ENCODE data around the gene REG4.

GRCh38 chr1:119790451-119791198 is 20.6 kb downstream of the REG4 start:
- TF ChIP-seq CTCF (IDR thresholded peaks at IDR 0.05; ENCODE audit: poor library complexity) (no peak), EZH2 (IDR thresholded peaks at IDR 0.05; ENCODE audit: borderline replicate concordance) (no peak), EZH2phosphoT487 (IDR thresholded peaks at IDR 0.05; ENCODE audit: low read depth, severe bottlenecking, unreplicated experiment) (no peak)
